Right atrium auricular region (tissue), 2 donors: Measurements from ENCODE around the gene CMTM7. TPM values are rescaled to one million over a fixed set of nuclear protein-coding genes. Genes with fewer than 3 reads are reported as not detected.
A peak's percentile ranks its signal among the peaks of the same experiment; 100 is the strongest.
"Not testable (repeated sequence)": the region's sequence is repeated elsewhere in the genome, so short reads cannot be mapped to it uniquely, and the experiment has no call there.

Experiments used
- DNase-seq: peaks from one replicate; pipeline ENCODE4 v3.0.0-alpha.2; 2019; ENCODE audit warnings: low spot score
- H3K27ac ChIP-seq, 2 donors: fragments of 200-600 bp; sonication (generic); 1 replicate in 1 of 2; 2 replicates in 1 of 2; pipeline ENCODE4 v1.5.1; 2016 to 2019
- H3K27me3 ChIP-seq, 2 donors: fragments of 200-600 bp; sonication (generic); one replicate each; pipeline versions ENCODE4 v1.5.1 to v1.6.0; 2017 to 2019
- H3K36me3 ChIP-seq: fragments of 200-600 bp; sonication (generic); one replicate; pipeline ENCODE4 v1.5.1; 2016
- H3K4me1 ChIP-seq, 2 donors: fragments of 200-600 bp; sonication (generic); one replicate each; pipeline versions ENCODE4 v1.5.1 to v1.6.0; 2017 to 2019
- H3K4me3 ChIP-seq, 2 donors: fragments of 200-600 bp; sonication (generic); 1 replicate in 1 of 2; 2 replicates in 1 of 2; pipeline ENCODE4 v1.5.1; 2017 to 2019; ENCODE audit warnings: mild to moderate bottlenecking in 1 of 2, moderate library complexity in 1 of 2
- H3K9me3 ChIP-seq, 2 donors: fragments of 200-600 bp; sonication (generic); one replicate each; pipeline ENCODE4 v1.5.1; 2019
- total RNA-seq, 2 donors: library from RNA; depleted of rRNA; stranded (reverse); fragments of >200 nt; gene quantifications; one replicate each; pipeline ENCODE4 v1.1.0, GENCODE V29; 2016
- TF ChIP-seq, protein P1 (sequence below), 2 donors: fragments of 200-600 bp; sonication (generic); IDR thresholded peaks; one replicate each; pipeline ENCODE4 v1.5.1; 2019; ENCODE audit warnings: antibody characterized with exemption in 2 of 2

CMTM7 gene
- total RNA-seq, 2 donors from 2014 or later, result 8.2 to 10.5 TPM

DNA sequence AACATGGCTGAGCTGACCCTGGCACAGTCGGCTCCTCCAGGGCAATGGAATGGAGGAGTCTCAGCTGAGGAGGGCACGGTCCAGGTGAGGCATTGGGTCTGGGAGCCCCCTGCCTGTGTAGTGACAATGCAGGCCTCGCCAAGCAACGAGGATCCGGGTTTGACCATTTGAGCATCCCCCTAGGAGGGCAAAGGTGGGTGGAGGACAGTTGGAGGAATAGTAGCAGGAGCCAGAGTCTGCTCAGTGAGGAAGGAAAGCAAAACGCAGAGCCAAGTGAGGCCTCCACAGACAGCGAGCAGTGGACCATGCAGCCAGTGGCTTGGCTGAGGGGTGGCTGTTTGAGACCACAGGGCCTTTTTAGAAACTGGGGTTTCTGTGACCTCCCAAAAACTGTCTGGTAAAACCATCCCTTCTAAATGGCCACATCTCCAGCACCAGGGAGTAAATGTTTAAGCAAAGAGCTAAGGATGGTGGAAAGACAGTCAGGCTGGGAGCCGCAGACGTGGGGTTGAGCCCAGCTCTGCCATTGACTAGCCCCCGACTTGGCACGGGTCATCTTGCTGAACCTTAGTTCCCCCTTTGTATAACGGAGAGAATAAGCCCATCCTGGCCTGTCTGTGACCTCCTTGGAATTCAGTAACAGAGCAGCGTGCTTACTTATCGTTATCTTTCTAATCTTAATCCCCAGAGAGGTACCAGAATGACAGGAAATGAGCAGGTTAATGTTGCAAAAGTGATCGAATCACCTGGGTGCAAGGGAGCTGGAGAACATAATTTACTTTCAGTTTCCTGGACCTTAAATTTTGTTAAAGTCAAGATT lies 64.2 kb downstream of the CMTM7 start:
- Histone ChIP-seq H3K27ac (no peak overlapping the region), H3K27me3 (no peaks in the 10 kb centered on the region), H3K9me3 (no peaks in the 10 kb centered on the region), H3K36me3 (no peaks in the 10 kb centered on the region), H3K4me1 (no peaks in the 10 kb centered on the region), H3K4me3 (no peak overlapping the region)
- TF ChIP-seq, protein P1, sequence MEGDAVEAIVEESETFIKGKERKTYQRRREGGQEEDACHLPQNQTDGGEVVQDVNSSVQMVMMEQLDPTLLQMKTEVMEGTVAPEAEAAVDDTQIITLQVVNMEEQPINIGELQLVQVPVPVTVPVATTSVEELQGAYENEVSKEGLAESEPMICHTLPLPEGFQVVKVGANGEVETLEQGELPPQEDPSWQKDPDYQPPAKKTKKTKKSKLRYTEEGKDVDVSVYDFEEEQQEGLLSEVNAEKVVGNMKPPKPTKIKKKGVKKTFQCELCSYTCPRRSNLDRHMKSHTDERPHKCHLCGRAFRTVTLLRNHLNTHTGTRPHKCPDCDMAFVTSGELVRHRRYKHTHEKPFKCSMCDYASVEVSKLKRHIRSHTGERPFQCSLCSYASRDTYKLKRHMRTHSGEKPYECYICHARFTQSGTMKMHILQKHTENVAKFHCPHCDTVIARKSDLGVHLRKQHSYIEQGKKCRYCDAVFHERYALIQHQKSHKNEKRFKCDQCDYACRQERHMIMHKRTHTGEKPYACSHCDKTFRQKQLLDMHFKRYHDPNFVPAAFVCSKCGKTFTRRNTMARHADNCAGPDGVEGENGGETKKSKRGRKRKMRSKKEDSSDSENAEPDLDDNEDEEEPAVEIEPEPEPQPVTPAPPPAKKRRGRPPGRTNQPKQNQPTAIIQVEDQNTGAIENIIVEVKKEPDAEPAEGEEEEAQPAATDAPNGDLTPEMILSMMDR (IDR thresholded peaks at IDR 0.05), result no peak
- DNase-seq, result no peak

DNA sequence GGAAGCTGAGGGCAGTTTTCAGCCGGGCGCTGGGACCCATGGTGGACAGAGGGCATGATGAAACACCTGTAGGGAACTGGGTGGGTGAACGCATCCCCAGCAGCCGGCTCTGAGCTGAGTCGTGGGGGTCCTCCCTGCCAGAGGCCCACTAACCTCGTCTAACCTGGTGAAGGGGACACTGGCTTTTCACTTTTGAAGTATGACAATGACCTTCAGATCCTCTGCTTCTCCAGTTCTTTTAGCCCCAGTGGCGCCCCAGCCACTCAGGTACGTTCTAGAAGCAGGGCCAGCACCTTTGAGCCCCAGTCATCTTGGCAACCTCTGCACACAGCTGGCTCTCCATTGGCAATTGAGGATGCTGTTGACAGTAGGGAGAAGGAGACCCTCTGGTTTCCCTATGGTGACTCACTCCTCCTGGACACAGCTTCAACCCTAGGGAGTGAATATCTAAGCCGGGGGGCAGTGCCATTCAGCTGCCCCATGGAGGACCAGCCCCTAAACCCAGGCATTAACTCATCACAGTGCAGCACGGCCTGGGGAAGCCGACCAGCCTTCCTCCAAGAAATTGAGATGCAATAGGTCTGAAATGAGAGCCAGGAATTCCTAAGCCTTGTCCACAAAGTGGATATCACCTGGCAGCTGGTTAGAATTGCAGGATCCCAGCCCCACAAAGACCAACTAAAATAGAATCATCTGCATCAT lies 64.9 kb downstream of the CMTM7 start:
- no peaks in the 10 kb centered on the region for H3K36me3 ChIP-seq
- H3K27ac ChIP-seq, result no peak overlapping the region
- H3K4me1 ChIP-seq, result no peaks in the 10 kb centered on the region
- H3K4me3 ChIP-seq, result no peak overlapping the region
- DNase-seq, result peak; percentile 49
- H3K9me3 ChIP-seq, result no peaks in the 10 kb centered on the region
- H3K27me3 ChIP-seq, result no peaks in the 10 kb centered on the region
- TF ChIP-seq, protein P1 (IDR thresholded peaks at IDR 0.05), result no peak

DNA sequence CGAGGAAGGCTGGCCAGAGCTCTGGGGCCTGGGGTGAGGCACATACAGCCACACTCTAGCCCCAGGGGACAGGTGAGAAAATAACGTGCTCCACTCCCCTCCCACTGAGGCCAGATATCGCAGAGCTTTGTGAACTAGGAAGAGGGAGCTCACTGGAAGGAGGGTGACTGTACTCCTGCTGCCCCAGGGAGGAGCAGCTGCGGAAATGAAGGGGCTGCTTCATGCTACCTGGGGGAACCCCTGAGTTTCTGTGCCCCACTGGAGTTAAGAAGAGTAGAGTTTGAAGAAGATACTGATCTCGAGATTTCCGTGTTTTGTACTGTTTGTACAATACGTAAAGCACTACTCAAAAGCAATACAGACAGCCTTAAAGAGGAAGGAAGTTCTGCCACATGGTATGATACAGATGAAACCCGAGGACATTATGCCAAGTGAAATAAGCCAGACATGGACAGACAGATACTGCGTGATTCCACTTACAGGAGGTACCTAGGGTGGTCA lies 66.4 kb downstream of the CMTM7 start:
- DNase-seq, result peak; percentile 56
- H3K4me3 ChIP-seq, result no peak overlapping the region
- H3K27ac ChIP-seq, result no peak overlapping the region
- no peaks in the 10 kb centered on the region for H3K36me3 ChIP-seq
- H3K9me3 ChIP-seq, result no peaks in the 10 kb centered on the region
- no peaks in the 10 kb centered on the region for H3K4me1 ChIP-seq
- TF ChIP-seq, protein P1 (IDR thresholded peaks at IDR 0.05), result no peak
- H3K27me3 ChIP-seq, result no peaks in the 10 kb centered on the region

DNA sequence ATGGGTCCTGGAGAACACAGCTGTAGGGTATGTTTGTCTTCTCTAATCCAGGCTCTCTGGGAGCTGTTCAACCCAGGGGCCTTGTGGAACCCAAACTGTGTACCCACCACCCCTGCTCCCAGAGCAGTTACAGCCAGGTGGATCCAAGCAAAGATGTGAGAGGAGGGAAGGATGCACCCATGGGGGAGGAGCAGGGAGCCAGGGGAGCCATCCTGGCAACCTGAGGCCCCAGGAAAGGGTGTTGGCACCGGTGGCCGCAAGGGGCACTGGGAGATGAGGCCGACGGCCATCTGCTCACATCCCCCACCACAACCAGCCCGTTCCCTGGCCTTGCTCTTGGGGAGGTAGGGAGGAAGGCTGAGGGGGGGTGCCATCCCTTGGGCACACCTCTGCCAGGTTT lies 67.8 kb downstream of the CMTM7 start:
- Histone ChIP-seq H3K27ac (no peak overlapping the region), H3K36me3 (no peaks in the 10 kb centered on the region), H3K27me3 (no peaks in the 10 kb centered on the region), H3K4me1 (no peaks in the 10 kb centered on the region), H3K4me3 (no peak overlapping the region), H3K9me3 (no peaks in the 10 kb centered on the region)
- TF ChIP-seq, protein P1 (IDR thresholded peaks at IDR 0.05), result no peak
- peak; percentile 42 for DNase-seq

DNA sequence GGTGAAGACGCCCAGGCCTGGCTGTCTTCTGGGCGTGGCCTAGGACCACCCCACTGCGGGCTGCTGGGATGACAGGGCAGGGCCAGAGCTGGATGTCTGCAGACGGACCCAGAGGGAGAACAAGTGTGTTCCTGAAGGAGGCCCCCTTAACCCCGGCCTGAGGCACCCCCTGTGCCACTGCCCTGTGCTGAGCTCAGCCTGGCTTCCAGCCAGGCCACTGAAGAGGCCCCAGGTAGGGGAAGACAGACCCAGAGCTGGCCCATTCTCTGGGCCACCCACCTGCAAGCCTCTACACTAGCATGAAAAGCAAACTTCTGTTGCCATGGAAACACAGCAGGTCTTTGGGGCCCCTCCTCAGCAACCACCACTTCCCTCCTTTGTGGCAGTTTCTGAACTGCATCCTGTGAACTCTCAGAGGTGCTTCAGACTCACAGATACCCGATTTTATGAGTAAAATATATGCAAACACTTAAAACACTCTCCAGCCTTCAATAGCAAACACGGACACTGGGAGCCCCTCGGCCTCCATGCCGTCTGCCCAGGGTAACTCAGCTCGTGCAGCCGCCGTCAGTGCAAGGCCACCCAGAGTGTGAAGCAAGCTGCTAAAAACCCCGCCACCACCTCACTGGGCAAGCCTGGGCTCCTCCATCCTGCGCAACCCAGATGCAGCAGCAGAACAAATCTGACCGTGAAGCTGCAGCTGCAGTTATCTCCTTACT lies 68.5 kb downstream of the CMTM7 start:
- TF ChIP-seq, protein P1 (IDR thresholded peaks at IDR 0.05), result no peak
- no peaks in the 10 kb centered on the region for H3K4me1 ChIP-seq
- H3K27ac ChIP-seq, result no peak overlapping the region
- H3K4me3 ChIP-seq, result no peak overlapping the region
- no peaks in the 10 kb centered on the region for H3K27me3 ChIP-seq
- no peaks in the 10 kb centered on the region for H3K36me3 ChIP-seq
- H3K9me3 ChIP-seq, result no peaks in the 10 kb centered on the region
- peak; percentile 34 for DNase-seq

DNA sequence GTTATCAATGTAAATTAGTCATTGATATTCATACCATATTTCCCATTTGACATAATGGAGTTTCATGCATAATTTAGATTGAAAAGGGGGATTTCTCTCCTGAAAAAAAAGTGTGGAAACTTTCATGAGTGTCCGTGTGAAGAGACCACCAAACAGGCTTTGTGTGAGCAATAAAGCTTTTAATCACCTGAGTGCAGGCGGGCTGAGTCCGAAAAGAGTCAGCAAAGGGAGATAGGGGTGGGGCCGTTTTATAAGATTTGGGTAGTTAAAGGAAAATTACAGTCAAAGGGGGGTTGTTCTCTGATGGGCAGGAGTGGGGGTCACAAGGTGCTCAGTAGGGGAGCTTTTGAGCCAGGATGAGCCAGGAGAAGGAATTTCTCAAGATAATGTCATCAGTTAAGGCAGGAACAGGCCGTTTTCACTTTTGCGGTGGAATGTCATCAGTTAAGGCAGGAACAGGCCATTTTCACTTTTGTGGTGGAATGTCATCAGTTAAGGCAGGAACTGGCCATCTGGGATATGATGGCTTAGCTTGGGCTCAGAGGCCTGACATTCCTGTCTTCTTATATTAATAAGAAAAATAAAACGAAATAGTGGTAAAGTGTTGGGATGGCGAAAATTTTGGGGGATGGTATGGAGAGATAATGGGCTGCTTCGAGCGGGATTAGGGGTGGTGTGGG lies 69.3 kb downstream of the CMTM7 start:
- not testable (repeated sequence) for H3K9me3 ChIP-seq, H3K4me3 ChIP-seq, H3K4me1 ChIP-seq, H3K27ac ChIP-seq, H3K27me3 ChIP-seq, H3K36me3 ChIP-seq
- peak; percentile 44 for DNase-seq

DNA sequence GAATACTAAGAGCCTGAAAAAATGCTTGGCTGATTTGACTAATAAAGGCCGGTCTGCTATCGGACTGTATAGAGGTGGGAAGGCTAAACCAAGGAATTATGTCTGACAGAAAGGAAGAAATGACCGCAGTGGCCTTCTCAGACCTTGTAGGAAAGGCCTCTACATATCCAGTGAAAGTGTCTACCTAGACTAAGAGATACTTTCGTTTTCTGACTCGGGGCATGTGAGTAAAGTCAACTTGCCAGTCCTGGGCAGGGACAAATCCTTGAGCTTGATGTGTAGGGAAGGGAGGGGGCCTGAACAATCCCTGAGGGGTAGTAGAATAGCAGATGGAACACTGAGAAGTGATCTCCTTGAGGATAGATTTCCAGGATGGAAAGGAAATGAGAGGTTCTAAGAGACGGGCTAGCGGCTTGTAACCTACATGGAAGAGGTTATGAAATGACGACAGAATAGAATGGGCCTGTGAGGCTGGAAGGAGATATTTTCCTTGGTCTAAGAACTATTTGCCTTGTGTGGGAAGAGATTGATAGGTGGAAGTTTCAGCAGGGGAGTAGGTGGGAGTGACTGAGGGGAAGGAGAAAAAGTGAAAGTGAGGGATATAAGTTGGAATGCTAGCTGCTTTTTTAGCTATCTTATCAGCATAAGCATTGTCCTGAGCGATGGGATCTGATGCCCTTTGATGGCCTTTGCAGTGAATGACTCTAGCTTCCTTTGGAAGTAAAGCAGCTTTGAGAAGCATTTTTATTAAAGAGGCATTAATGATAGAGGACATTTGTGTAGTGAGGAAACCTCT lies 70.7 kb downstream of the CMTM7 start:
- H3K27ac ChIP-seq, result peak overlapping the region in 1 of 2 donors; percentile 16

DNA sequence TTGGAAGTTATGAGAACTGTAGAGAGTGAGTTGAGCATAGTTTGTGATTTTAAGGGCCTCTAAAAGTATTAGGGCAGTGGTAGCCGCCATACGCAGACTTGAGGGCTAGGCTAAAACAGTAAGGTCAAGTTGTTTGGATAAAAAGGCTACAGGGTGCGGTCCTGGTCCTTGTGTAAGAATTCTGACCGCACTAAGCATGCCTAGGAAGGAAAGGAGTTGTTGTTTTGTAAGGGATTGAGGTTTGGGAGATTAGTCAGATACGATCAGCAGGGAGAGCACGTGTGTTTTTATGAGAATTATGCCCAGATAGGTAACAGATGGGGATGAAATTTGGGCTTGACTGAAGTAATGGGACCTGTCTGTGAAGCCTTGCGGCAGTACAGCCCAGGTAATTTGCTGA lies 71.8 kb downstream of the CMTM7 start:
- H3K4me1 ChIP-seq, H3K4me3 ChIP-seq, H3K27me3 ChIP-seq, H3K27ac ChIP-seq, H3K36me3 ChIP-seq, H3K9me3 ChIP-seq, DNase-seq: not testable (repeated sequence)

More for the DNA sequence above, 70.7 kb downstream of the CMTM7 start:
- not testable (repeated sequence) for H3K36me3 ChIP-seq, H3K27me3 ChIP-seq, H3K4me1 ChIP-seq, H3K9me3 ChIP-seq, DNase-seq
- H3K4me3 ChIP-seq, result peak overlapping the region in 1 of 2 donors; percentile 17
